ENCODE data around the gene KIAA0930. TPM values are rescaled to one million over a fixed set of nuclear protein-coding genes. Genes with fewer than 3 reads are reported as not detected.
"Not testable (repeated sequence)": the region's sequence is repeated elsewhere in the genome, so short reads cannot be mapped to it uniquely, and the experiment has no call there.

KIAA0930 gene
- total RNA-seq, 1 donor from 2014 or later, result 107 TPM

DNA sequence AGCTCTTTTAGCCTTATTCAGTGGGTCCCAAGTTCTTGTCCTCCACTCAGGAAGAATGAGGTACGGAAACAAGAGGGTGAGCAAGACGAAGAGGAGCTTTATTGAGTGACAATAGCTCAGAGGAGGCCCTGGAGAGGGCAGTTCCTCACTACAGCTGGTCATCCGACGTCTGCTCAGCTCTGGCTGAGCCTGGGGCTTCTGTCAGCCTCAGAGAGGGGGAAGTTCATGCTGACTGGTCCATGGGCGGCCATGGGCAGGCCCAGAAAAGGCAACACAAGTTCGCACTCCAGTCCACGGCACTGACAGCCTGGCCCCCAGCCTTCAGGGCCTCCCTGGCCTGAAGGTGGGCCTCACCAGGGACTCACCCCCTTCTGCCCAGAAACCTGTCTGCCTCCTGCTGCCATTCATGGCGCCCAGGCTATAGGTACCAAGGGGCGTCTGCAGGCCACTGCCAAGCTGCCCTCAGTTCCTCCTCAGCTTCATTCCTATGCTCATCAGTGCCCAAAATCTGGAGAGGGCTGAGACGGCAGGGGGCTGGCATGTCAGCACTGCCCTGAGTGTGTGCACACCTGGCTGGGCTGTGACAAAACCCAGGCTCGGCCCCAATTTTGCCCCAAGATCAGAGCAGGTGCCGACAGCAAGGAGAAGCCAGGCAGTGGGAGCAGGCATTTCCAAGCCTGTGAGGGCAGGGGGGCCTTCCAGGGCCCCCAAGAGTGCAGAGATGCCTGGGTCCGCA, 21.7 kb upstream of the KIAA0930 start:
- peaks cover 5% of the 10 kb centered on the region for H3K4me1 ChIP-seq (ENCODE audit: insufficient read depth, low read length)
- no peak for DNase-seq (ENCODE audit: low read depth)
- H3K4me3 Mint-ChIP-seq (ENCODE audit: unreplicated experiment), result no peak overlapping the region
- no peak overlapping the region for H3K4me3 ChIP-seq (ENCODE audit: insufficient read depth, low read depth, low read length)
- peaks cover 5% of the 10 kb centered on the region for H3K9me3 Mint-ChIP-seq (ENCODE audit: unreplicated experiment)
- H2AFZ ChIP-seq (ENCODE audit: low read depth, low read length), result no peak overlapping the region
- H3K4me2 ChIP-seq (ENCODE audit: low read length), result no peak overlapping the region
- peaks cover 8% of the 10 kb centered on the region for H3K4me1 Mint-ChIP-seq (ENCODE audit: low read depth, unreplicated experiment)
- no peaks in the 10 kb centered on the region for H3K36me3 Mint-ChIP-seq (ENCODE audit: low read depth, unreplicated experiment)
- no peaks in the 10 kb centered on the region for H3K9me3 ChIP-seq (ENCODE audit: insufficient read depth, low read depth, low read length)
- no peaks in the 10 kb centered on the region for H3K27me3 ChIP-seq (ENCODE audit: insufficient read depth, low read length)
- H3K36me3 ChIP-seq (ENCODE audit: insufficient read depth, low read length), result no peaks in the 10 kb centered on the region
- no peak overlapping the region for H3K27ac ChIP-seq (ENCODE audit: low read depth, low read length)
- no peak for TF ChIP-seq CTCF (IDR thresholded peaks at IDR 0.05; ENCODE audit: insufficient read depth, low read depth, low read length)
- no peak for TF ChIP-seq EZH2 (IDR thresholded peaks at IDR 0.05; ENCODE audit: insufficient read depth, low read length)
- no peaks in the 10 kb centered on the region for H3K79me2 ChIP-seq (ENCODE audit: insufficient read depth, low read length)
- no peaks in the 10 kb centered on the region for H4K20me1 ChIP-seq (ENCODE audit: insufficient read depth, low read length)
- H3K27ac Mint-ChIP-seq (ENCODE audit: unreplicated experiment), result no peak overlapping the region
- H3K27me3 Mint-ChIP-seq (ENCODE audit: low read depth, unreplicated experiment), result peaks cover 13% of the 10 kb centered on the region
- FAIRE-seq, result no peak
- H3K9ac ChIP-seq (ENCODE audit: low read length), result no peak overlapping the region

DNA sequence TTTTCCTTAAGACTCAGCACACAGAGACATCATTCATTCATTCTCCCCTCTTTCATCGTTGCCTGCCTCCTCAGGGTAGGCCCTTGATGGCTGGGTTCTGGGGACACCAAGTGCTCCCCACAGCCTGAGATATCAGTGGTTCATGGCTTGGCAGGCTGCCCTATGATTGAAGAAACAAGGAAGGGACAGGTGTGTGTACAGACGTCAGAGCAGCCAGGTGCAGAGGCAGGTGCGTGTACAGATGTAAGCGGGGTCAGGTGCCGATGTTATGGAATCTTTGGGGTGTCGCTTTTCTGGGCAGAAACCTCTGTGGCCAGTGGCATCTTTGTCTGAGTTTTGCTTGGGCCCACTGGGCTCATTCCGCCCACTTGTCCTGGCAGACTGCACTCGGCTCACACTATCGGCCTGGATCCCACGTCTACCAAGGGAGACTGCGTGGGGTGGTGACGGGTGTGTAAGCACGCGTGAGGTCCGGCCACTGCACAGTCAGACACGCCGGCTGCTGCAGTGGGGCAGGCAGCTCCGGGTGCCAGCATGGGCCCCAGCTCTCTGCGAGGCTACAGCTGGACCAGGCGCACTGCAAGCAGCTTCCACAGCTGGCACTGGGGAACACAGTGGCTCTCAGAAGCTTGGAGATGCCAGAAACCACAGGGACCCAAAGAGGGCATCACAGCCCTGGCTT, 20.9 kb upstream of the KIAA0930 start:
- no peaks in the 10 kb centered on the region for H3K79me2 ChIP-seq (ENCODE audit: insufficient read depth, low read length)
- H2AFZ ChIP-seq (ENCODE audit: low read depth, low read length), result no peak overlapping the region
- no peak for FAIRE-seq
- Mint-ChIP-seq H3K36me3 (ENCODE audit: low read depth, unreplicated experiment) (no peaks in the 10 kb centered on the region), H3K27ac (ENCODE audit: unreplicated experiment) (no peak overlapping the region), H3K27me3 (ENCODE audit: low read depth, unreplicated experiment) (peaks cover 13% of the 10 kb centered on the region), H3K4me3 (ENCODE audit: unreplicated experiment) (peak overlapping the region; percentile 20), H3K9me3 (ENCODE audit: unreplicated experiment) (peaks cover 5% of the 10 kb centered on the region), H3K4me1 (ENCODE audit: low read depth, unreplicated experiment) (peaks cover 8% of the 10 kb centered on the region)
- H3K36me3 ChIP-seq (ENCODE audit: insufficient read depth, low read length), result no peaks in the 10 kb centered on the region
- H3K27ac ChIP-seq (ENCODE audit: low read depth, low read length), result no peak overlapping the region
- TF ChIP-seq EZH2 (IDR thresholded peaks at IDR 0.05; ENCODE audit: insufficient read depth, low read length), result no peak
- TF ChIP-seq CTCF (IDR thresholded peaks at IDR 0.05; ENCODE audit: insufficient read depth, low read depth, low read length), result no peak
- H3K9me3 ChIP-seq (ENCODE audit: insufficient read depth, low read depth, low read length), result no peaks in the 10 kb centered on the region
- no peak overlapping the region for H3K4me2 ChIP-seq (ENCODE audit: low read length)
- no peaks in the 10 kb centered on the region for H4K20me1 ChIP-seq (ENCODE audit: insufficient read depth, low read length)
- H3K9ac ChIP-seq (ENCODE audit: low read length), result no peak overlapping the region
- no peak overlapping the region for H3K4me3 ChIP-seq (ENCODE audit: insufficient read depth, low read depth, low read length)
- DNase-seq (ENCODE audit: low read depth), result no peak
- H3K27me3 ChIP-seq (ENCODE audit: insufficient read depth, low read length), result no peaks in the 10 kb centered on the region
- H3K4me1 ChIP-seq (ENCODE audit: insufficient read depth, low read length), result peaks cover 5% of the 10 kb centered on the region

- H3K36me3 Mint-ChIP-seq (ENCODE audit: low read depth, unreplicated experiment); H3K9me3 ChIP-seq (ENCODE audit: insufficient read depth, low read depth, low read length); H3K79me2 ChIP-seq (ENCODE audit: insufficient read depth, low read length); H3K36me3 ChIP-seq (ENCODE audit: insufficient read depth, low read length); H3K27ac Mint-ChIP-seq (ENCODE audit: unreplicated experiment); H3K4me3 ChIP-seq (ENCODE audit: insufficient read depth, low read depth, low read length); H3K9me3 Mint-ChIP-seq (ENCODE audit: unreplicated experiment); H4K20me1 ChIP-seq (ENCODE audit: insufficient read depth, low read length); H3K4me2 ChIP-seq (ENCODE audit: low read length); H3K4me1 Mint-ChIP-seq (ENCODE audit: low read depth, unreplicated experiment); H3K9ac ChIP-seq (ENCODE audit: low read length); H3K27me3 ChIP-seq (ENCODE audit: insufficient read depth, low read length); H3K4me1 ChIP-seq (ENCODE audit: insufficient read depth, low read length); H2AFZ ChIP-seq (ENCODE audit: low read depth, low read length); H3K27ac ChIP-seq (ENCODE audit: low read depth, low read length); DNase-seq (ENCODE audit: low read depth); FAIRE-seq; H3K4me3 Mint-ChIP-seq (ENCODE audit: unreplicated experiment): not testable (repeated sequence)
- peaks cover 13% of the 10 kb centered on the region for H3K27me3 Mint-ChIP-seq (ENCODE audit: low read depth, unreplicated experiment)
Observed at GRCh38 chr22:45260395-45260759, 19.7 kb upstream of the KIAA0930 start.

All from astrocyte (in vitro differentiated cells and primary cell).